ENCODE measurements around the gene ADAMTS1. TPM values are rescaled to one million over a fixed set of nuclear protein-coding genes. Genes with fewer than 3 reads are reported as not detected.

Gene ADAMTS1
- total RNA-seq, 2 experiments from 2014 or later, result 1.1 to 2.4 TPM

- peaks cover 9% of the 10 kb centered on the region for H3K36me3 Mint-ChIP-seq (ENCODE audit: low read depth)
- H3K27ac Mint-ChIP-seq, result no peak overlapping the region
- H3K4me1 Mint-ChIP-seq, result peaks cover 30% of the 10 kb centered on the region
- ChIA-PET CTCF (no interaction called here), POLR2A (no interaction called here)
- no peak overlapping the region for H3K4me3 Mint-ChIP-seq
- H3K27me3 Mint-ChIP-seq, result peaks cover 31% of the 10 kb centered on the region
- no peak for DNase-seq
- no peaks in the 10 kb centered on the region for H3K9me3 Mint-ChIP-seq
These were observed 4.3 kb downstream of the ADAMTS1 start for GRCh38 chr21:26840912-26841311.

- Mint-ChIP-seq H3K9me3 (no peaks in the 10 kb centered on the region), H3K27ac (peak overlapping the region; percentile 0), H3K4me1 (peaks cover 31% of the 10 kb centered on the region), H3K4me3 (peak overlapping the region; percentile 2), H3K27me3 (peaks cover 27% of the 10 kb centered on the region), H3K36me3 (ENCODE audit: low read depth) (peaks cover 9% of the 10 kb centered on the region)
- peak; percentile 29 for DNase-seq
- CTCF ChIA-PET, result interaction anchor here (0.6 kb wide), 1 partner anchor 55 kb away, joined by 3 read pairs; no protein-coding TSS in a partner anchor
- POLR2A ChIA-PET, result no interaction called here
These were observed 5.0 kb downstream of the ADAMTS1 start for GRCh38 chr21:26840201-26840600.

- Mint-ChIP-seq H3K27ac (no peak overlapping the region), H3K9me3 (no peaks in the 10 kb centered on the region), H3K4me1 (peaks cover 45% of the 10 kb centered on the region), H3K27me3 (peaks cover 11% of the 10 kb centered on the region), H3K4me3 (no peak overlapping the region), H3K36me3 (ENCODE audit: low read depth) (peaks cover 9% of the 10 kb centered on the region)
- POLR2A ChIA-PET, result no interaction called here
- CTCF ChIA-PET, result no interaction called here
- no peak for DNase-seq
These were observed 7.7 kb downstream of the ADAMTS1 start for GRCh38 chr21:26837539-26837938.

- POLR2A ChIA-PET, result no interaction called here
- no peak overlapping the region for H3K4me3 Mint-ChIP-seq
- H3K36me3 Mint-ChIP-seq (ENCODE audit: low read depth), result peaks cover 9% of the 10 kb centered on the region
- H3K4me1 Mint-ChIP-seq, result peaks cover 53% of the 10 kb centered on the region
- no peak overlapping the region for H3K27ac Mint-ChIP-seq
- H3K9me3 Mint-ChIP-seq, result no peaks in the 10 kb centered on the region
- CTCF ChIA-PET, result no interaction called here
- H3K27me3 Mint-ChIP-seq, result peaks cover 7% of the 10 kb centered on the region
- no peak for DNase-seq
These were observed 8.7 kb downstream of the ADAMTS1 start for GRCh38 chr21:26836528-26836927.

GRCh38 chr21:26835714-26836265, 9.4 kb downstream of the ADAMTS1 start:
- CTCF ChIA-PET, result no interaction called here
- POLR2A ChIA-PET, result no interaction called here
- Mint-ChIP-seq H3K4me3 (no peak overlapping the region), H3K27me3 (peaks cover 11% of the 10 kb centered on the region), H3K9me3 (no peaks in the 10 kb centered on the region), H3K36me3 (ENCODE audit: low read depth) (peaks cover 9% of the 10 kb centered on the region), H3K27ac (no peak overlapping the region), H3K4me1 (peaks cover 54% of the 10 kb centered on the region)
- no peak for DNase-seq

- H3K4me1 Mint-ChIP-seq, result peaks cover 48% of the 10 kb centered on the region
- peaks cover 10% of the 10 kb centered on the region for H3K27me3 Mint-ChIP-seq
- POLR2A ChIA-PET, result no interaction called here
- CTCF ChIA-PET, result no interaction called here
- no peak for DNase-seq
- H3K9me3 Mint-ChIP-seq, result no peaks in the 10 kb centered on the region
- H3K36me3 Mint-ChIP-seq (ENCODE audit: low read depth), result peaks cover 3% of the 10 kb centered on the region
- H3K27ac Mint-ChIP-seq, result peak overlapping the region; percentile 28
- no peak overlapping the region for H3K4me3 Mint-ChIP-seq
These were observed 10.0 kb downstream of the ADAMTS1 start for GRCh38 chr21:26835027-26835713.

- Mint-ChIP-seq H3K27ac (no peak overlapping the region), H3K9me3 (no peaks in the 10 kb centered on the region), H3K36me3 (ENCODE audit: low read depth) (peaks cover 2% of the 10 kb centered on the region), H3K4me1 (peaks cover 42% of the 10 kb centered on the region), H3K27me3 (peaks cover 8% of the 10 kb centered on the region), H3K4me3 (no peak overlapping the region)
- ChIA-PET POLR2A (no interaction called here), CTCF (interaction anchor here (1.2 kb wide), 1 partner anchor 10 kb away, joined by 4 read pairs; no protein-coding TSS in a partner anchor)
- no peak for DNase-seq
These were observed 10.9 kb downstream of the ADAMTS1 start for GRCh38 chr21:26834181-26834905.

- Mint-ChIP-seq H3K27me3 (peaks cover 8% of the 10 kb centered on the region), H3K4me1 (peaks cover 40% of the 10 kb centered on the region), H3K9me3 (no peaks in the 10 kb centered on the region), H3K4me3 (no peak overlapping the region), H3K36me3 (ENCODE audit: low read depth) (peaks cover 2% of the 10 kb centered on the region), H3K27ac (no peak overlapping the region)
- POLR2A ChIA-PET, result no interaction called here
- CTCF ChIA-PET, result interaction anchor here (1.2 to 1.4 kb wide), 2 partner anchors 11 to 18 kb away, joined by 3 to 4 read pairs; no protein-coding TSS in a partner anchor
- DNase-seq, result no peak
These were observed 11.7 kb downstream of the ADAMTS1 start for GRCh38 chr21:26833460-26833939.

DNA sequence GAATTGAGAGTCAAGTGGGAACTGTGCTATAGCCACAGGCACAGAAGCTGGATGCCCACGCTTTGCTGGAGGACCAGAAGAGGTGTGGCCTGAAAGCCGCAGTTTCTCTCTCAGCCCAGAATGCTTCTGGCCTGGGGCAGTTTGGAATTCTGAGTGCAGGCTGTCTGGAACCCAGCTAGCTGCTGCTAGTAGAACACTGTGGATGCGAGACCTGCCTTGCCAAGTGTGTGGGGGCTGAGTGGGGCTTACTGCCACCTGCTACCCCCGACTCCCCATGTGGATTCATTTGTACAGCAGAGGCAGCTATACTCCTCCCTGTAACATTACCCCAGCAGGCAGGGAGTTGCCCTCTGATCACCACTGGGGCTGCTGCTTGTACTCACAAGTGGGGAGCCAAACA, 12.2 kb downstream of the ADAMTS1 start:
- no peak overlapping the region for H3K27ac Mint-ChIP-seq
- CTCF ChIA-PET, result interaction anchor here (1.4 kb wide), 1 partner anchor 17 kb away, joined by 3 read pairs; no protein-coding TSS in a partner anchor
- POLR2A ChIA-PET, result no interaction called here
- H3K9me3 Mint-ChIP-seq, result no peaks in the 10 kb centered on the region
- H3K4me3 Mint-ChIP-seq, result no peak overlapping the region
- peaks cover 8% of the 10 kb centered on the region for H3K27me3 Mint-ChIP-seq
- DNase-seq, result no peak
- H3K36me3 Mint-ChIP-seq (ENCODE audit: low read depth), result no peaks in the 10 kb centered on the region
- H3K4me1 Mint-ChIP-seq, result peaks cover 40% of the 10 kb centered on the region

- DNase-seq, result no peak
- Mint-ChIP-seq H3K4me1 (peaks cover 40% of the 10 kb centered on the region), H3K36me3 (ENCODE audit: low read depth) (no peaks in the 10 kb centered on the region), H3K4me3 (no peak overlapping the region), H3K27me3 (peaks cover 8% of the 10 kb centered on the region), H3K9me3 (no peaks in the 10 kb centered on the region), H3K27ac (peak overlapping the region; percentile 26)
- ChIA-PET CTCF (interaction anchor here (1.4 kb wide), 1 partner anchor 17 kb away, joined by 3 read pairs; no protein-coding TSS in a partner anchor), POLR2A (no interaction called here)
These were observed 12.7 kb downstream of the ADAMTS1 start for GRCh38 chr21:26832546-26832945.

- CTCF ChIA-PET, result interaction anchor here (1.2 kb wide), 1 partner anchor 18 kb away, joined by 3 read pairs; no protein-coding TSS in a partner anchor
- peaks cover 12% of the 10 kb centered on the region for H3K27me3 Mint-ChIP-seq
- H3K9me3 Mint-ChIP-seq, result peaks cover 2% of the 10 kb centered on the region
- POLR2A ChIA-PET, result no interaction called here
- no peak overlapping the region for H3K27ac Mint-ChIP-seq
- no peak overlapping the region for H3K4me3 Mint-ChIP-seq
- H3K36me3 Mint-ChIP-seq (ENCODE audit: low read depth), result no peaks in the 10 kb centered on the region
- peaks cover 3% of the 10 kb centered on the region for H3K4me1 Mint-ChIP-seq
- DNase-seq, result no peak
These were observed 18.4 kb downstream of the ADAMTS1 start for GRCh38 chr21:26826801-26827200.

- DNase-seq, result no peak
- ChIA-PET POLR2A (no interaction called here), CTCF (no interaction called here)
- H3K4me1 Mint-ChIP-seq, result no peaks in the 10 kb centered on the region
- H3K36me3 Mint-ChIP-seq (ENCODE audit: low read depth), result no peaks in the 10 kb centered on the region
- no peak overlapping the region for H3K27ac Mint-ChIP-seq
- H3K27me3 Mint-ChIP-seq, result peaks cover 4% of the 10 kb centered on the region
- no peak overlapping the region for H3K4me3 Mint-ChIP-seq
- peaks cover 2% of the 10 kb centered on the region for H3K9me3 Mint-ChIP-seq
These were observed 24.7 kb downstream of the ADAMTS1 start for GRCh38 chr21:26820509-26820908.

- no peak overlapping the region for H3K27ac Mint-ChIP-seq
- H3K9me3 Mint-ChIP-seq, result peaks cover 2% of the 10 kb centered on the region
- peaks cover 4% of the 10 kb centered on the region for H3K27me3 Mint-ChIP-seq
- POLR2A ChIA-PET, result no interaction called here
- H3K36me3 Mint-ChIP-seq (ENCODE audit: low read depth), result no peaks in the 10 kb centered on the region
- no peaks in the 10 kb centered on the region for H3K4me1 Mint-ChIP-seq
- H3K4me3 Mint-ChIP-seq, result no peak overlapping the region
- CTCF ChIA-PET, result no interaction called here
- no peak for DNase-seq
These were observed 25.4 kb downstream of the ADAMTS1 start for GRCh38 chr21:26819740-26820324.

Data from activated CD4-positive, alpha-beta T cell treated with anti-CD3 and anti-CD28 coated beads, Interleukin-2, amount 10 ng/mL, durations not matched to agents 7 days and 5 days (primary cell).